SKM-1 treated with dmso at 0.1 percent for 144 hours (cell line): ENCODE measurements around the gene CCDC92B.
"Not testable (repeated sequence)": the region's sequence is repeated elsewhere in the genome, so short reads cannot be mapped to it uniquely, and the experiment has no call there.

Source experiments
- DNase-seq: peaks from one replicate; lab custom pipeline; 2025; ENCODE audit not compliant: unreplicated experiment; lab: John Stamatoyannopoulos, UW

Gene CCDC92B

GRCh38 chr17:2749058-2749783 is at the start of gene CCDC92B:
Gene CCDC92B (minus strand): TSS chr17:2749652. CDS start chr17:2735145, 14,507 bp downstream.
- no peak for DNase-seq

GRCh38 chr17:2798678-2799077 is 49.2 kb upstream of the CCDC92B start:
- DNase-seq = no peak

DNA sequence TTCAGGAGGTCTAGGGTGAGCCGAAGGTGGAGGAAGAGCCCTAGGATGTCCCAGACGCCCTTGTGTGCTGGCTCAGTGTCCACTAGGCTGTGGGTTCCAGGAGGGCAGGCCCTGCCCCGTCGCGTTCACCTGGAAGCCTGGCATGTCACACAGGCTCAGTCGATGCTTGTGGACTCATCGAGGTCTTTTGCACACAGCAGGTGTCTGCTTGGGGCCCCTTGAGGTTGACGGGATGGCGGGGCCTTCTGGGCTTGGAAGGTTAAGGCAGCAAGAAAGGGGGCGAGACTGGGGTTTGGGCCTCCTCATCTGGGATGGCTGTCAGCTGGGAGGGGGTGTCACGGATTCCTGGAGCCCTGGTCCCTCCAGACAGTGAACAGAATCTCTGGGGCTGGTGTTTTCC is 48.7 kb upstream of the CCDC92B start:
- no peak for DNase-seq

- no peak for DNase-seq
Measured at GRCh38 chr17:2797637-2798036, 48.2 kb upstream of the CCDC92B start.

GRCh38 chr17:2797226-2797625 is 47.8 kb upstream of the CCDC92B start:
- DNase-seq = no peak

- DNase-seq = peak; percentile 75
Measured at GRCh38 chr17:2796164-2797125, 47.0 kb upstream of the CCDC92B start, which contains the start of gene RAP1GAP2. Gene RAP1GAP2 (plus strand): TSS chr17:2796438. CDS start chr17:2796528, 90 bp downstream.

DNA sequence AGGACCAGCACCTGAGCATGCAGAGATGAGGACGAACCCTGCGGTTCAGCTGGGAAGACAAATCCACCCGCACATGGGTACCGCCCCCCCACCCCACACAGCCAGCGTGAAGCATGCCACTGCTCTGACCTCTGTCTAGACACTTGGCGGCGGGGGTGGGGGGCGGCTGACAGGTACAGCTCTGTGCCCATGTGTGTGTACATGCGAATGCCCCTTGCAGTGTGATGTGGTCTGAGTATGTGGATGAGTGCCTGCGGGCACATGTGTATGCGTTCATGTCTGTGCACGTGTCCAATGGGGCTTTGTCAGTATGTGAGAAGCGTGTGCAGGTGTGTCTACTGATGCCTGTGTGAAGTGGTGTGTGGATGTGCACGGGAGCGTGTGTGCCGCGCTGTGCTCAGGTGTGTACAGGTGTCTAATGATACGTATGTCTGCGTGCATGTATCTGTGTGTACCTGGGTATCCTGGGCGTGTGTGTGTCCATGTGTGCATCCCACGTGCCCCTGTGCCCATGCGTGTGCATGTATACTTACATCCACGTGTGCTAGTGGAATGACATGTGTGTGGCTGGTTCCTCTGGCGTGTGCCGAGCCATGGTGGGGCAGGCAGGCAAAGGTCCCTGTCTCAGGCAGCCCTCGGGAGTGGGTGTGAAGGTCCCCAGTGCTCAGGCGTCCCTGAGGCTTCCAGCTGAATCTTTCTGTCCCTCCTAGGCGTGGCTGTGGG is 46.1 kb upstream of the CCDC92B start:
- no peak for DNase-seq

DNA sequence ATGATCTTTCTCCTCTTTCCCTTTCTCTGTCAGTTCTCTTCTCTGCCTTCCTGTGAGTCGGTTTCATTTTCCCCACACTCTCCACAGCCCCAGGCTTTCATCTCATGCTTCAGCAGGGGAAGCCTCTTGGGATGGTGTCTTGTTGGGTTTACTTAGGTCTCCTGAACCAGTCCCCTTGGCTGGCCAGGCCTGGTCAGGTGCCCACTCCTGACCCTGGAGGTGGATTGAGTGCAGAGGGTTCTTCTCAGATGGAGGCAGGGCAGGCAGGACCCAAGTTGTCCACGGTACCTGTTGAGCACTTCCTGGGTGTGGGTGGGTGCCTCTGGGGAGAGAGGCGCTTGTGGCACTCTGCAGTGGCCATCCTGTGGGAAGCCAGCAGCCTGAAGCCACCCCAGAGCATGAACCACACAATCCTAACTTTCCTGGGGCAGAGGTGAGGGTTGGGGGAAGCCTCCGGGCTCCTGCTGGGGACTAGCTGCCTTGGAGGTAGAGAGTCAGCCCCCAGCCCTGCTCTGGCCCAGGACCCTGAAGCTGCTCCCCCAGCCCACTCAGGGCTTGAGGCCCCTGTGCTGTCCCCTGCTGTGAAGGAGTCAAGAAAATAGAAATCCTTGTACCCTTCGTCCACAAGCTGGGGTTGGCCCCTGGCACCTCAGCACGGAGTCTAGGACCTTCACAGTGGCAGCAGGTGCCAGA is 44.8 kb upstream of the CCDC92B start:
- DNase-seq = no peak

- no peak for DNase-seq
Measured at GRCh38 chr17:2792366-2793169, 43.1 kb upstream of the CCDC92B start.

DNA sequence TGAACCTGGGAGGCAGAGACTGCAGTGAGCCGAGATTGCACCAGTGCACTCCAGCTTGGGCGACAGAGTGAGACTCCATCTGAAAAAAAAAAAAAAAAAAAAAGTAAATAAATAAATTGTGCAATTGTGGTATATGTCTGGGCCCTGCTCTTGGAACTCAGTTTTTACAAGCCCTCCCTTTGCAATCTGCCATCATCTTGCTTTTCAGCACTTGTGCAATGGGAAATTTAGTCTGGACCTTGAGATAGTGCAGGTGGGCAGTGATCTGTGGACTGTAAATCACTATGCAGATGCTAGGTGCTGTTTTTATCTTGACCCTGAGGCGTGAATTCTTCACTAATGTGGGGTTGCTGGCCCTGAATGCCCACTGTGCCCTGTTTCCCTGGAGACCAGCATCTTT is 40.2 kb upstream of the CCDC92B start:
- DNase-seq = no peak

- DNase-seq = peak; percentile 63
Measured at GRCh38 chr17:2786176-2786881, 36.9 kb upstream of the CCDC92B start.

GRCh38 chr17:2785376-2785775 is 35.9 kb upstream of the CCDC92B start:
- not testable (repeated sequence) for DNase-seq

DNA sequence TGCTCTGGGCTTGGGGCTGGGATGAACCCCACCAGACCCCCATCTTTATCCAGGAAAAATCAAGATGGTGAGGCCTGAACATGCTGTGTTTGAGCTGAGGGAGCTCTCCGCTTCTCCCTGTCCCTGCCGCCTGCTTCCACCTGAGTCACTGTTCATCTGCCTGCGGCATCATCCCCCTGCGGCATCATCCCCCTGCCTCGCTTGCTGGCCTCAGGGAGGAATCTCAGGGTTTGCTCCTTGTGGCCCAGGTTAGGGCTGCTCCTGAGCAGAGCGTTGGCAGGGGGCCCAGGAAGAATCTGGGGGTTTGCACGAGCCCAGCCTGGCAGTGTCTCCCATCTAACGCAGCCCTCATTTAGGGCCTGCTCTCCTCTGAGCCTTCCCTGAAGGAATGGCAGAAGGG is 35.4 kb upstream of the CCDC92B start:
- no peak for DNase-seq

DNA sequence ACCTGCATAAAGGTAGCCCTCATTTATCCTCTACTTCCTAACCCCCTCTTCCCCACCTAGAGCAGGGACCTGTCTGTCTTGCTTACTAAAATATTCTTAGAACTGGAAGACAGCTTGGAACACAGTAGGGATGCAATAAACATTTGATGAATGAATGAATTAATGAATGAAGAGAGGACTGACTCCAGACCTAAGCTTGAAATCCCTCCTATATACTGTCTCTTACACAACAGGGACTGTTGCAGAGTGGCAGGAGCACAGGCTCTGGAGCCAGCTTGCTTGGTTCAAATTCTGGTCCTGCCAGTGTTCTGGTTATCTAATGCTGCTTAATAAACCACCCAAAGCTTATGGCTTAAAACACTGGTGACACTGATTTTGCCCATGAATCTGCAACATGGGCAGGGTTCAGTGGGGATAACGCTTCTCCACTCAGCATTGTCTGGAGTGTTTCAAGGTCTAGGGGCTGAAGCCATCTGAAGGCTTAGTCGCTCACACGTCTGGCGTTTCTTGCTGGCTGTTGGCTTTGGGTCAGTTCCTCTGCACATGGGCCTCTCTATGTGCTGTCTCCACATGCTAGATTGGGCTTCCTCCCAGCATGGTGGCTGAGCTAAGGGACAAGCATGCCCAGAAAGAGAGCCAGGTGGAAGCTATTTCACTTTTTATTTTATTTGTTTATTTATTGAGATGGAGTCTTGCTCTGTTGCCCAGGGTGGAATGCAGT is 34.0 kb upstream of the CCDC92B start:
- no peak for DNase-seq

GRCh38 chr17:2782055-2782454 is 32.6 kb upstream of the CCDC92B start:
- DNase-seq = no peak

GRCh38 chr17:2781598-2781997 is 32.1 kb upstream of the CCDC92B start:
- DNase-seq = not testable (repeated sequence)

DNA sequence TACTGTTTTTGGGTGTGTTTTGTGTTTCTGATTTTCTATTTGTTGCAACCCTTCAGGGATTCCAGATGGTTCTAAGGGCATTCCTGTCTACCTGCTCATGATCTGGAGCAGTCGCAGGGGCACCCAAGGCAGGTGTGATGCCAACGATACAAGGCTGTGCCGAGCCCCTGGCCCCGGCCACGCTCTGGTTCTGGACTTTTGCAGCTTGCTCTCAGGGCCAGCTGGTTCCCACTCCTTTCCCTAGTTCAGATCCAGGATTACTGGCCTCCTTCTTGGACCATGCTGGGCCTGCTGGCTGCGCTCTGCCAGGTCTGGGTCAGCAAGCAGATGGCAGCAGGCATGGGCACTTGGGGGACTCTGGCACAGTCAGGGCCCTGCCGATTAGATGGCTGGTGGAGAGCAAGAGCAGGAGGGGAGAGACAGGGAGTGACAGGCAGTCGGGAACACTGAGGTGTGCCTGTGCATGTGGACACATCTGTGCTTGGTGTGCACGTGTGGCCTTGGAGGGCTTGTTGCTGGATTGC is 31.5 kb upstream of the CCDC92B start:
- DNase-seq = no peak

DNA sequence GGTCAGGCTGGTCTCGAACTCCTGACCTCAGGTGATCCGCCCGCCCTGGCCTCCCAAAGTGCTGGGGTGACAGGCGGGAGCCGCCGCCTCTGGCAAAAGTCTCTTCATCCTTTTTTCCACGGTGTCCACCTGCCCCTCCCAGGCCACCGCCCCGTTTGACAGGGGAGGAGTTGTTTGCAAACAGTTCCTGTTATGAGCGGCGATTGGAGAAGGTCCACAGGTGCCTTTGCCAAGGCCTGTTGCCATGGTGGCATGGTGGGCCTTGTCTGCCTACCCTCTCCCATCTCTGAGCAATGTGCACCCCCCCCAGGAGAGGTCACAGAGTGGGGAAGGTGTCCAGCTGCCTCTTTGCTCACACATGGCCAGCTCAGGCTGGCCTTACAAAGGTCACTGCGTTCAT is 30.8 kb upstream of the CCDC92B start:
- no peak for DNase-seq
